ENCODE measurements around the gene CCDC183. TPM values are rescaled to one million over a fixed set of nuclear protein-coding genes. Genes with fewer than 3 reads are reported as not detected.
"Not testable (repeated sequence)": the region's sequence is repeated elsewhere in the genome, so short reads cannot be mapped to it uniquely, and the experiment has no call there.

Gene CCDC183
- total RNA-seq, 1 donor from 2014 or later: 0.89 TPM

- no peak for DNase-seq (ENCODE audit: extremely low spot score, unreplicated experiment)
- Mint-ChIP-seq H3K27me3 (ENCODE audit: unreplicated experiment) (no peaks in the 10 kb centered on the region), H3K27ac (ENCODE audit: unreplicated experiment) (no peak overlapping the region), H3K4me3 (ENCODE audit: unreplicated experiment) (no peak overlapping the region), H3K4me1 (ENCODE audit: unreplicated experiment) (peaks cover 13% of the 10 kb centered on the region), H3K36me3 (ENCODE audit: unreplicated experiment) (peaks cover 19% of the 10 kb centered on the region), H3K9me3 (ENCODE audit: unreplicated experiment) (no peaks in the 10 kb centered on the region)
- TF ChIP-seq, protein P1, sequence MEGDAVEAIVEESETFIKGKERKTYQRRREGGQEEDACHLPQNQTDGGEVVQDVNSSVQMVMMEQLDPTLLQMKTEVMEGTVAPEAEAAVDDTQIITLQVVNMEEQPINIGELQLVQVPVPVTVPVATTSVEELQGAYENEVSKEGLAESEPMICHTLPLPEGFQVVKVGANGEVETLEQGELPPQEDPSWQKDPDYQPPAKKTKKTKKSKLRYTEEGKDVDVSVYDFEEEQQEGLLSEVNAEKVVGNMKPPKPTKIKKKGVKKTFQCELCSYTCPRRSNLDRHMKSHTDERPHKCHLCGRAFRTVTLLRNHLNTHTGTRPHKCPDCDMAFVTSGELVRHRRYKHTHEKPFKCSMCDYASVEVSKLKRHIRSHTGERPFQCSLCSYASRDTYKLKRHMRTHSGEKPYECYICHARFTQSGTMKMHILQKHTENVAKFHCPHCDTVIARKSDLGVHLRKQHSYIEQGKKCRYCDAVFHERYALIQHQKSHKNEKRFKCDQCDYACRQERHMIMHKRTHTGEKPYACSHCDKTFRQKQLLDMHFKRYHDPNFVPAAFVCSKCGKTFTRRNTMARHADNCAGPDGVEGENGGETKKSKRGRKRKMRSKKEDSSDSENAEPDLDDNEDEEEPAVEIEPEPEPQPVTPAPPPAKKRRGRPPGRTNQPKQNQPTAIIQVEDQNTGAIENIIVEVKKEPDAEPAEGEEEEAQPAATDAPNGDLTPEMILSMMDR (IDR thresholded peaks at IDR 0.05): no peak
These were observed 39.2 kb downstream of the CCDC183 start for GRCh38 chr9:136835162-136835931.

GRCh38 chr9:136835932-136836904, 40.1 kb downstream of the CCDC183 start:
- H3K4me3 Mint-ChIP-seq (ENCODE audit: unreplicated experiment): no peak overlapping the region
- H3K36me3 Mint-ChIP-seq (ENCODE audit: unreplicated experiment): peaks cover 19% of the 10 kb centered on the region
- DNase-seq (ENCODE audit: extremely low spot score, unreplicated experiment): no peak
- no peaks in the 10 kb centered on the region for H3K27me3 Mint-ChIP-seq (ENCODE audit: unreplicated experiment)
- H3K9me3 Mint-ChIP-seq (ENCODE audit: unreplicated experiment): no peaks in the 10 kb centered on the region
- peaks cover 21% of the 10 kb centered on the region for H3K4me1 Mint-ChIP-seq (ENCODE audit: unreplicated experiment)
- TF ChIP-seq, protein P1 (IDR thresholded peaks at IDR 0.05): no peak
- H3K27ac Mint-ChIP-seq (ENCODE audit: unreplicated experiment): no peak overlapping the region

DNA sequence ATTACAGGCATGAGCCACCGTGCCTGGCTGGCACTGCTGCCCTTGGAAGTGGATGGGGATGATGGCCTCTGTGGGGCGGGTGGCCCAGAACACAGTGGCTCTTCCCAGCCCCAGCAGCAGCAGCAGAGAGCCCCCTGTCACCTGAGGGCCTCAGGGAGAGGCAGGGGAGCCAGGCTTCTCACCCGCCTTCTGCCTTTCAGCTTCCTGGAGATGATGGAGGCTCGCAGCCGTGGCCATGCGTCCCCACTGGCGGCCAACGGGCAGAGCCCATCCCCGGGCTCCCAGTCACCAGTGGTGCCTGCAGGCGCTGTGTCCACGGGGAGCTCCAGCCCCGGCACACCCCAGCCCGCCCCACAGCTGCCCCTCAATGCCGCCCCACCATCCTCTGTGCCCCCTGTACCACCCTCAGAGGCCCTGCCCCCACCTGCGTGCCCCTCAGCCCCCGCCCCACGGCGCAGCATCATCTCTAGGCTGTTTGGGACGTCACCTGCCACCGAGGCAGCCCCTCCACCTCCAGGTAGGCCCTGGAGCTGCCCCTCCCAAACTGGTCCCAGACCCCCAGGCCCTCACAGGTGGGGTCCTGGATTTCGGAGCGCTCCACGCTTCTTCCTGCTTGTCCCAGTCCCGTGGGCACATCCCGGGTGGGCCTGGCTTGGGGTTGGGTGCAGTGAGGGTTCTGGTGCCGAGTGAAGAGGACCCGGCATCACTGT, 41.2 kb downstream of the CCDC183 start:
- Mint-ChIP-seq H3K4me1 (ENCODE audit: unreplicated experiment) (peaks cover 31% of the 10 kb centered on the region), H3K27me3 (ENCODE audit: unreplicated experiment) (no peaks in the 10 kb centered on the region)
- TF ChIP-seq, protein P1 (IDR thresholded peaks at IDR 0.05): no peak

DNA sequence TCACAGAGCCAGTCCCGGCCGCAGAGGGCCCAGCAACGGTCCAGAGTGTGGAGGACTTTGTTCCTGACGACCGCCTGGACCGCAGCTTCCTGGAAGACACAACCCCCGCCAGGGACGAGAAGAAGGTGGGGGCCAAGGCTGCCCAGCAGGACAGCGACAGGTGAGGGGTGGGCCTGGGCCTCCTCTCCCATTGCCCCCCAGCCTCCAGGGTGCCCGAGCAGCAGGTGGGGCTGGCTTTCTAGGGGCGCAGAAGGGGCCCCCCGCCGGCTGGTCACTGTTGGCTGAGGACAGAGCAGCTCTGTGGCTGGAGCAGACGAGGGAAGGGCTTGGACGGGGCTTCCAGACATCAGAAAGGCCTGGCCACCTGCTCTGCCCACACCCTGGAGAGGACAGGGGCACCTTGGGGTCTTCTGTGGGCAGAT, 41.7 kb downstream of the CCDC183 start:
- H3K4me1 Mint-ChIP-seq (ENCODE audit: unreplicated experiment): peaks cover 32% of the 10 kb centered on the region
- peaks cover 12% of the 10 kb centered on the region for H3K36me3 Mint-ChIP-seq (ENCODE audit: unreplicated experiment)
- H3K27ac Mint-ChIP-seq (ENCODE audit: unreplicated experiment); DNase-seq (ENCODE audit: extremely low spot score, unreplicated experiment); H3K9me3 Mint-ChIP-seq (ENCODE audit: unreplicated experiment); H3K27me3 Mint-ChIP-seq (ENCODE audit: unreplicated experiment); H3K4me3 Mint-ChIP-seq (ENCODE audit: unreplicated experiment): not testable (repeated sequence)

More for the DNA sequence above, 41.2 kb downstream of the CCDC183 start:
- Mint-ChIP-seq H3K4me3 (ENCODE audit: unreplicated experiment) (no peak overlapping the region), H3K9me3 (ENCODE audit: unreplicated experiment) (no peaks in the 10 kb centered on the region), H3K36me3 (ENCODE audit: unreplicated experiment) (peaks cover 15% of the 10 kb centered on the region), H3K27ac (ENCODE audit: unreplicated experiment) (no peak overlapping the region)
- no peak for DNase-seq (ENCODE audit: extremely low spot score, unreplicated experiment)

Data from osteocyte (in vitro differentiated cells).